Upper lobe of right lung (tissue), 1 donor: Measurements from ENCODE around the gene TENT4A. TPM values are rescaled to one million over a fixed set of nuclear protein-coding genes. Genes with fewer than 3 reads are reported as not detected.

Experiments used
- ATAC-seq: fragments of 200-7000 bp; cut with Tn5 transposase; one replicate; pipeline ENCODE4 v1.9.1; 2020; ENCODE audit warnings: mild to moderate bottlenecking, moderate library complexity
- DNase-seq: peaks from one replicate; pipeline ENCODE4 v3.0.0-alpha.2; 2020
- H3K27ac ChIP-seq: fragments of 200-600 bp; one replicate; pipeline ENCODE4 v1.8.0; 2022
- H3K27me3 ChIP-seq: fragments of 200-600 bp; one replicate; pipeline ENCODE4 v1.8.0; 2022; ENCODE audit warnings: mild to moderate bottlenecking
- H3K36me3 ChIP-seq: fragments of 200-600 bp; one replicate; pipeline ENCODE4 v1.8.0; 2022
- H3K4me1 ChIP-seq: fragments of 200-600 bp; one replicate; pipeline ENCODE4 v1.8.0; 2022
- H3K4me3 ChIP-seq: fragments of 200-600 bp; one replicate; pipeline ENCODE4 v1.8.0; 2022; ENCODE audit warnings: mild to moderate bottlenecking
- H3K9me3 ChIP-seq: fragments of 200-600 bp; one replicate; pipeline ENCODE4 v1.8.0; 2022
- intact Hi-C: fragments of 100-400 bp; cut with DNase I; formaldehyde crosslinking; loops from one replicate; pipeline ENCODE4 v1.11.0; 2022
- total RNA-seq: library from RNA; stranded (reverse); fragmentation: NEBNext Ultra II Directional; extraction: Animal tissue kit (Norgen Biotek cat#: 25700); gene quantifications from one replicate; pipeline ENCODE4 v1.2.1, GENCODE V29; 2021
- TF ChIP-seq, protein P1 (sequence below): fragments of 200-600 bp; IDR thresholded peaks from one replicate; pipeline ENCODE4 v1.8.0; 2022; ENCODE audit warnings: antibody characterized with exemption
- donor health status: DM: no; HTN: yes; CAD: no; lungs with severe emphysema.

The TENT4A gene
- total RNA-seq, 1 donor from 2014 or later = 19.9 TPM

DNA sequence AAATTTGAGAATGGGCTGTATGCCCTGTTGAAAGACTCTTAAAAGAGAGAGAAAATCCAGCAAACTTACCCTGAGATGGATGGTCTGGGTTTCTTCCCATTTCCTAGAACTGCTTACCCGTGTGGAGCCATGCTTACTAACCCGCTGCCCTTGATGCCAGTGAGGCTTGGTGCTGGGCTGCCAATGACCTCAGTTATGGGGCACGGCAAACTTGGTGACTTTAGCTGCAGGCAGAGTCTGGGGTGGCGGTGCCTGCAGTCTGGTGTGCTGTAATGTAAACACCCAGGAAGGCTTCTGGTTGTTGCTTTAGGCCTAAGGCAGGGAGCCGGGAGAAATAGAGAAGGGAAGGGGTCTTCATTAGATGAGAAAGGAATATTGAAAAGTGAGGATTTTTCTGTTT, 7.3 kb upstream of the TENT4A start:
- TF ChIP-seq, protein P1, sequence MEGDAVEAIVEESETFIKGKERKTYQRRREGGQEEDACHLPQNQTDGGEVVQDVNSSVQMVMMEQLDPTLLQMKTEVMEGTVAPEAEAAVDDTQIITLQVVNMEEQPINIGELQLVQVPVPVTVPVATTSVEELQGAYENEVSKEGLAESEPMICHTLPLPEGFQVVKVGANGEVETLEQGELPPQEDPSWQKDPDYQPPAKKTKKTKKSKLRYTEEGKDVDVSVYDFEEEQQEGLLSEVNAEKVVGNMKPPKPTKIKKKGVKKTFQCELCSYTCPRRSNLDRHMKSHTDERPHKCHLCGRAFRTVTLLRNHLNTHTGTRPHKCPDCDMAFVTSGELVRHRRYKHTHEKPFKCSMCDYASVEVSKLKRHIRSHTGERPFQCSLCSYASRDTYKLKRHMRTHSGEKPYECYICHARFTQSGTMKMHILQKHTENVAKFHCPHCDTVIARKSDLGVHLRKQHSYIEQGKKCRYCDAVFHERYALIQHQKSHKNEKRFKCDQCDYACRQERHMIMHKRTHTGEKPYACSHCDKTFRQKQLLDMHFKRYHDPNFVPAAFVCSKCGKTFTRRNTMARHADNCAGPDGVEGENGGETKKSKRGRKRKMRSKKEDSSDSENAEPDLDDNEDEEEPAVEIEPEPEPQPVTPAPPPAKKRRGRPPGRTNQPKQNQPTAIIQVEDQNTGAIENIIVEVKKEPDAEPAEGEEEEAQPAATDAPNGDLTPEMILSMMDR = no peak
- Histone ChIP-seq H3K4me1 (peaks cover 6% of the 10 kb centered on the region), H3K36me3 (no peaks in the 10 kb centered on the region), H3K4me3 (no peak overlapping the region), H3K27me3 (no peaks in the 10 kb centered on the region), H3K27ac (no peak overlapping the region), H3K9me3 (no peaks in the 10 kb centered on the region)
- DNase-seq (no peak), ATAC-seq (no peak)
- intact Hi-C loops = no loop called here

DNA sequence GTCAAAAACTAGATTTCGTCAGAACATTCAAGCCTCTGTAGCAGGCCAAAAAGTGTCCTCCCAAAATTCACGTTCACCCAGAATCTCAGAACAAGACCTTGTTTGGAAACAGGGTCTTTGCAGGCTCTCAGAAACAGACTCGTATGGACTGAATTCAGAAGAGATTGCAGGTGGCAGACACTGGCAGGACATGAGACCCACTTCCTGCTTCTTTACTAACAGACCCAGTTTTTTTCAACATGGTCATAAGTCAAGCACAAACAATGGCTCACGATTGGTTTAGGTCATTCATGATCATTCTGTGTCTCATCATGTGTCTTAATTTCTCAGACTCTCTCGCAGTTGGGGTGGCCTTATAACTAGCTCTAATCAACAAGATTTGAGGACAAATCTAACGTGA, 5.4 kb upstream of the TENT4A start:
- DNase-seq = no peak
- no peak for ATAC-seq
- intact Hi-C loops = no loop called here

DNA sequence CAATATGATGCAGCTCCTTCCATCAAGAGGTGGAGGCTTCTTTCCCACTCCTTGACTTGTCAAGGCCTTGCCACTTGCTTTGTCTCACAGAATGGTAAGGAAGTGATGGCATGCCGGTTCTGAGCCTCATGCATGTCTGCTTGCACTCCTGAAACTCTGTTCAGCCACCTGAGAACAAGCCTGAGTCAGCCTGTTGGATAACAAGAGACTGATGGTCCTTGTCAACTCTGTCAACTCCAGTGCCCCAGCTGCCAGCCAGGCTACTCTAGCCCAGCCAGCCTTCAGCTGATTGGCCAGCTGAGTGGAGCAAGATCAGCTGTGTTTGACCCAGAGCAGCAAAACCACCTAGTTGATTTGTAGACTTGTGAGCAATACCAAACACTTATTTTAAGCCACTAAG, 4.4 kb upstream of the TENT4A start:
- no peaks in the 10 kb centered on the region for H3K27me3 ChIP-seq
- H3K36me3 ChIP-seq = no peaks in the 10 kb centered on the region
- TF ChIP-seq, protein P1 = no peak
- intact Hi-C loops = no loop called here
- no peak for ATAC-seq
- no peaks in the 10 kb centered on the region for H3K9me3 ChIP-seq
- no peak overlapping the region for H3K27ac ChIP-seq
- no peak overlapping the region for H3K4me3 ChIP-seq
- DNase-seq = peak; percentile 25
- H3K4me1 ChIP-seq = peaks cover 6% of the 10 kb centered on the region

More for the DNA sequence above, 5.4 kb upstream of the TENT4A start:
- Histone ChIP-seq H3K27me3 (no peaks in the 10 kb centered on the region), H3K36me3 (no peaks in the 10 kb centered on the region), H3K4me3 (no peak overlapping the region), H3K4me1 (peaks cover 6% of the 10 kb centered on the region), H3K27ac (no peak overlapping the region), H3K9me3 (no peaks in the 10 kb centered on the region)
- TF ChIP-seq, protein P1 = no peak

DNA sequence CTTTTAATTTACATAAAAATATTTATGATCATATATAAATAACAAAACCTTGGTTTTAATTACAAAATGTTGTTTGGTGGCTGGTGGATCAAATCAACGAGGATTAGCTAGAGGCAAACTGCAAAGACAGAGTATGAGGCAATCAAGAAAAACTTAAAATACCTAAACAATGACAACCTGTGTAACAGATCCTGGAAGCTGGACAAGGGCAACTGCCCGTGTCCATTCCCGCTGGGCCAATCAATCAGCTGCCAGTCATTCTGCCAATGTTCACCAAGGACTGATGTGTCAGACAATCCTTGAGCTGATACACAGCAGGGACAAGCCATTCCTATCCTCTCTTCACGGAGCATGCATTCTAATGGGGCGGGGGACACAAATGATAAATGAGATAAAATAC, 3.2 kb upstream of the TENT4A start:
- DNase-seq = no peak
- peaks cover 3% of the 10 kb centered on the region for H3K4me1 ChIP-seq
- H3K36me3 ChIP-seq = no peaks in the 10 kb centered on the region
- TF ChIP-seq, protein P1 = no peak
- intact Hi-C loops = no loop called here
- no peaks in the 10 kb centered on the region for H3K27me3 ChIP-seq
- no peak for ATAC-seq
- no peaks in the 10 kb centered on the region for H3K9me3 ChIP-seq
- H3K4me3 ChIP-seq = no peak overlapping the region
- no peak overlapping the region for H3K27ac ChIP-seq

DNA sequence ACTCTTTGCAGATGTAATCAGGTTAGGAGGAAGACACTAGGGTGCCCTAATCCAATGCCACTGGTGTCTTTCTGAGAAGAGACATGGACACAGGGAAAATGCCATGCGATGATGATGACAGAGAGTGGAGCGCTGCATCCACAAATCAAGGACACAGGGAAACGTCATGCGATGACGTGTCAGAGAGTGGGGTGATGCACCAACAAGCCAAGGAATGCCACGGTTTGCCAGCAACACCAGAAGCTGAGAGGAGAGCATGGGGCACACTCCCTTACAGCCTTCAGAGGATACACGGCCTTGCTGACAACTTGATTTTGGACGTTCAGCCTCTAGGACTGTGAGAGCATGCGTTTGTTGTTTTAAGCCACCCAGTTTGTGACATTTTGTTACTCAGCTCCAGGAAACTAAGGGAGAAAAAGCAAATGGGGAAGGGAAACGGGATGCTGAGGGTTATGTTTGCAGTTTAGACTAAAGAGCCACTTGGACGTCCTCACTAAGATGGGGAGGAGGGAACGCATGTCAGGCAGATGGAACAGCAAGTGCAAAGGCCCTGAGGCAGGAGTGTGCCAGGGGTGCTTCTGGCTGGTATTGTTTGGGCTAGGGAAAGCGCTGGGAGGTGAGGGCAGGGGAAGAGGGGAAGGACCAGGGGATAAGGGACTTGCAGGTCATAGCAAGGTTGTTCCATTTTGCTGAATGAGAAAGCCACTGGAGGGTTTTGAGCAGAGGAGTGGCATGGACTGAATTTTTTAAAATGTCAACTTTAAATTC, 2.5 kb upstream of the TENT4A start:
- TF ChIP-seq, protein P1 = no peak
- Histone ChIP-seq H3K27me3 (no peaks in the 10 kb centered on the region), H3K36me3 (no peaks in the 10 kb centered on the region), H3K4me1 (peaks cover 8% of the 10 kb centered on the region), H3K9me3 (no peaks in the 10 kb centered on the region), H3K27ac (no peak overlapping the region), H3K4me3 (no peak overlapping the region)
- DNase-seq = peak; percentile 31
- intact Hi-C loops = no loop called here
- no peak for ATAC-seq
